Kidney epithelial cell (primary cell): ENCODE results near the gene SPOUT1. TPM values are rescaled to one million over a fixed set of nuclear protein-coding genes. Genes with fewer than 3 reads are reported as not detected.
"Not testable (repeated sequence)": the region's sequence is repeated elsewhere in the genome, so short reads cannot be mapped to it uniquely, and the experiment has no call there.

ENCODE experiments used
- DNase-seq: peaks from one replicate; pipeline ENCODE4 v3.0.0-alpha.2; 2010; ENCODE audit warnings: low read depth
- H3K27me3 ChIP-seq: 2 replicates; pipeline ENCODE4 v1.6.0; 2011; ENCODE audit warnings: low read length; ENCODE audit not compliant: control insufficient read depth, insufficient read depth
- H3K36me3 ChIP-seq: 2 replicates; pipeline ENCODE4 v1.5.1; 2011; ENCODE audit warnings: low read length; ENCODE audit not compliant: control insufficient read depth, insufficient read depth
- H3K4me3 ChIP-seq: 2 replicates; pipeline ENCODE4 v1.5.1; 2011; ENCODE audit warnings: low read depth, mild to moderate bottlenecking, control low read depth, low read length
- CTCF ChIP-seq: IDR thresholded peaks from 2 replicates; pipeline ENCODE4 v1.5.1; 2011; ENCODE audit warnings: mild to moderate bottlenecking, moderate library complexity, low read length, control low read depth, inconsistent platforms; ENCODE audit not compliant: insufficient read depth, poor library complexity, severe bottlenecking
- total RNA-seq: library from RNA; depleted of rRNA; stranded (reverse); fragments of >200 nt; gene quantifications from 2 replicates; pipeline ENCODE4 v1.2.3, GENCODE V29; 2015

SPOUT1 gene
- total RNA-seq, 1 donor from 2014 or later = 33.1 TPM

DNA sequence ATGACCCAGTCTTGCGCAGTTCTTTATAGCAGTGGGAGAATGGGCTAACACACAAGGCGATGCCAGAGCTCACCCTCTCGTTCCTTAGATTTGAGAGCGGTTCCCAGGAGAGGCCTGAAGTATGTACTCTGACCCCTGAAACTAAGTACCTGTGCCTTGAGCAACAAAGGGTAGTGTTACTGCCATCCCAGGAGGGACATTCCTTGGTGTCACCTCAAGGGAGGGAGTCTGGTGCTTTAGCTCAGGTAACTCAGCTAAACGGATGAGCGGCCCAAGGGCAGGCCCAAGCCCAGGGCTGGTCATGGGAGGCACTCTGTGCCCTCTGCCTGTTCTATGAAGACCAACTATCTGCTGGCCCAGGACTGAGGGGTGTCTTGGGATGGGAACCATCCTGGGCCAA is 31.9 kb upstream of the SPOUT1 start:
- no peaks in the 10 kb centered on the region for H3K36me3 ChIP-seq
- no peak for TF ChIP-seq CTCF
- H3K4me3 ChIP-seq = no peak overlapping the region
- H3K27me3 ChIP-seq = no peaks in the 10 kb centered on the region
- no peak for DNase-seq

- no peak for TF ChIP-seq CTCF
- DNase-seq = no peak
- Histone ChIP-seq H3K27me3 (no peaks in the 10 kb centered on the region), H3K36me3 (no peaks in the 10 kb centered on the region), H3K4me3 (no peak overlapping the region)
These were observed 31.3 kb upstream of the SPOUT1 start for GRCh38 chr9:128860937-128861336.

- DNase-seq, H3K36me3 ChIP-seq, H3K27me3 ChIP-seq, H3K4me3 ChIP-seq: not testable (repeated sequence)
These were observed 28.9 kb upstream of the SPOUT1 start for GRCh38 chr9:128858476-128858875.

GRCh38 chr9:128854454-128854853 is 24.9 kb upstream of the SPOUT1 start:
- DNase-seq, H3K4me3 ChIP-seq, H3K36me3 ChIP-seq, H3K27me3 ChIP-seq: not testable (repeated sequence)

DNA sequence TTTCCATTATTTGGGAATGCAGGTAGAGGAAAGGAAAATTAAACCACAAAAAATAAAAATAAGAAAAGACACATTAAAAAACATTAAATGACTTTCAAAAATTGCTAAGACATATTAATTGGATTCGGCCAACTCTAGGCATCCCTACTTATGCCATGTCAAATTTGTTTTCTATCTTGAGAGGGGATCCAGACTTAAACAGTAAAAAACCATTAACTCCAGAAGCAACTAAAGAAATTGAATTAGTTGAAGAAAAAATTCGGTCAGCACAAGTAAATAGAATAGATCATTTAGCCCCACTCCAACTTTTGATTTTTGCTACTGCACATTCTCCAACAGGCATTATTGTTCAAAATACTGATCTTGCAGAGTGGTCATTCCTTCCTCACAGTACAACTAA is 23.1 kb upstream of the SPOUT1 start:
- not testable (repeated sequence) for H3K27me3 ChIP-seq, DNase-seq, H3K4me3 ChIP-seq, H3K36me3 ChIP-seq

DNA sequence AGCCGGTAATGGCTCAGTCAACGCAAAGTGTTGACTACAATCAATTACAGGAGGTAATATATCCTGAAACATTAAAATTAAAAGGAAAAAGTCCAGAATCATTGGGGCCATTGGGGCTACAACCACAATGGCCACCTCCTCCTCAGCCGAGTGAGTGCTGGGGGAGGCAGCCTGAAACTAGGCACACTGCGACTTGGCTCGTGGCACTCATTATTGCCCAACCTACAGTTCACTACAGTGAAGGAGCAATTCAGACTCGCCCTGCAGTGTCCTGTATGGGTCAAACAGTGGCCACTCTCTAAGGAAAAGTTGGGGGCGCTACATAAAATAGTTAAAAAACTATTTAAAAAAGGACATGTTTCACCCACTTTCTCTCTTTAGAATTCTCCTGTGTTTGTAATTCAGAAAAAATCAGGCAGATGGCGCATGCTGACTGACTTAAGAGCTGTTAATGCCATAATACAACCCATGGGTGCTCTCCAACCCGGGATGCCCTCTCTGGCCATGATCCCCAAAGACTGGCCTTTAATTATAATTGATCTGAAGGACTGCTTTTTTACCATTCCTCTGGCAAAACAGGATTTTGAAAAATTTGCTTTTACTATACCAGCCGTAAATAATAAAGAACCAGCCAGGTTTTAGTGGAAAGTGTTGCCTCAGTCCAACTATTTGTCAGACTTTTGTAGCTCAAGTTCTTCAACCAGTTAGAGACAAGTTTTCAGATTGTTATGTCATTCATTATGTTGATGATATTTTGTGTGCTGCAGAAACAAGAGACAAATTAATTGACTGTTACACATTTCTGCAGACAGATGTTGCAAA is 22.4 kb upstream of the SPOUT1 start:
- DNase-seq, H3K27me3 ChIP-seq, H3K36me3 ChIP-seq, H3K4me3 ChIP-seq: not testable (repeated sequence)
- TF ChIP-seq CTCF = peak; percentile 17

- H3K36me3 ChIP-seq, H3K27me3 ChIP-seq, DNase-seq, H3K4me3 ChIP-seq: not testable (repeated sequence)
These were observed 21.4 kb upstream of the SPOUT1 start for GRCh38 chr9:128851024-128851423.

DNA sequence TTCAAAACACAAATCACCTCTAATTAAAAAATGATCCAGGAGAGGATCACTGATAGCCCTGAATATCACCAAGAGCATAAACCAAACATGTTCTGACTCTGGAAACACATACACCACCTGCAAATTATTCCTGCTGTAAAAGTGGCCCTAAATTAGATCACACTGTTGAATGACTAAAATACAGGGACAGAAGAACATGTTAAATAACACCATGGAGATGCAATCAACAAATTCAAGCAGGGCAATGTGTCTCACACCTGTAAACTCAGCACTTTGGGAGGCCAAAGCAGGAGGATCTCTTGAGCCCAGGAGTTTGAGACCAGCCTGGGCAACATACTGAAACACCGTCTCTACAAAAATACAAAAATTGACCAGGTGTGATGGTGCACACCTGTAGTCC is 18.2 kb upstream of the SPOUT1 start:
- Histone ChIP-seq H3K36me3 (no peaks in the 10 kb centered on the region), H3K4me3 (no peak overlapping the region), H3K27me3 (no peaks in the 10 kb centered on the region)
- no peak for TF ChIP-seq CTCF
- DNase-seq = no peak
